CMK (cell line): ENCODE results near the gene PRKCE.

ENCODE experiments used
- DNase-seq: peaks from one replicate; pipeline ENCODE4 v3.0.0-alpha.2; 2010; ENCODE audit warnings: low read depth

The PRKCE gene

DNA sequence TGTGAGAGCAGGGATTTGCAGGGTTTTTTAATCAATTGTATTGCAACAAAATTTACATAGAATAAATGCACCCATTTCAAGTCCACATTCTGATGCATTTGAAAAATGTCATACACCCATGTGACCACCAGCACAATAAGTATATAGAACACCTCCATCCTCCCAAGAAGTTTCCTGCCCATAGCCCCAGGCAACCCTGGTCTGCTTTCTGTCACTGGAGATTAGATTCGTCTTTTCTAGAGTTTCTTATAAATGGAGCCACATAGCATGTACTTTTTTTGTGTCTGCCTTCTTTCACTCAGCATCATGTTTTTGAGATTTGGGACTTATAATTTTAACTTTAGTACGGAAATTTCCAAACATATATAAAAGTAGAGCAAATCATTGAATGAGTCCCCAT is 518.6 kb downstream of the PRKCE start:
- no peak for DNase-seq

DNA sequence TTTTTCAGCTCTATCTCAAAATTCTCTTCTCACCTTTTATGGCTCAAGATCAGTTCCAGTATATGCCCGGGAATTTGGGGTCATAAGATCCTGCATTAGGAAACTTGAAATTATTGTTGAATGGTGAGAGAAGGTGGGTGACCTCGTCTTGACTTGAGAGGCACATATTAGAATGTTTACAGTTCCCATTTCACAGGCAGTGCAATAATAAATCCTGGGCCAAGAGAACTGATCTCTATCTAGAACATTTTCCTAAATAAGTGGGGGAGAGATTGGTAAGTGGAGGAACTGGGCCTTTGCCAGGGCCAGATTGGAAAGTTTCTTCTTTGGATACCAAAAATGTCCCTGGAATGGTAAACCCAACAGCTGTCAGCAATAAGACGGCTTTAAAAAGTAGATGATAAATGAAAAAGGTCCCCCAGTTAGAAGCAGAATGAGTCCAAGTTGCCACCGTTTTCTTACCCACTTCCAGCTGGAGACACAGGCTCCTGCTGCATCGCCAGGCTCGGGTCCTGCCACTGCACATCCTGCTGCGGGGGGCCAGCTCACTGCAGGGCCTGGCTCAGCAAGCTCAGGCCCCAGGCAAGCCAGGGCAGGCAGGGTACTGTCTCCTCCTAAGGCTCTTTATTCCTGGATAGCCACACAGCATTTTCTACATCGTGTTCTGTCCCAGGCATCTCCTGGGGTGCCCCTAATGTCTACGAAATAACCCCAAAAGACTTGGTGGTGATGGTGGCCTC is 519.3 kb downstream of the PRKCE start:
- DNase-seq: no peak

DNA sequence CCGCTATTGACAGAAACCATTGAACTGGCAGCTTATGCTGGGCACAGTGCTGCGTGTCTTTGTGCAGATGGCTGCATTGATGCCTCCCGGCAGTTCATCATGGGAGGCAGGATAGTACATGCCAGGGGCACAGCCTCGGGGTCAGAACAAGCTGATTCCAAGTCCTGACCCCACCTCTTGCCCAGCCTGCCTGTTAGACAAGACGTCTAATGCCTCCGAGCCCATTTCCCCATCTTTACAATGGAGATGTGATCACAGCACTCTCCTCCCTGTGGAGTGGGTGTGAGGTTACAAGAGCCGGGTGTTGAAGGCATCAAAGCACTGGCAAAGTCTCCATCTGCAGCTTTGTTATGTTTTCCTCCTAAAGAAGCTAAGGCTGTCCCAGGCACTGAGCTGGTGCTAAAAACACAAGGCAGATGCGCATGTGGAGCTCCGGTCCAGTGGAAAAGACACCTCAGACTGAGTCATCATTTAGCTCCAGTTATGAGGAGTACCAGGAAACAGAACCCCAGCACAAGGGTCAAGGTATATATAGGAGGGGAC is 520.0 kb downstream of the PRKCE start:
- no peak for DNase-seq

DNA sequence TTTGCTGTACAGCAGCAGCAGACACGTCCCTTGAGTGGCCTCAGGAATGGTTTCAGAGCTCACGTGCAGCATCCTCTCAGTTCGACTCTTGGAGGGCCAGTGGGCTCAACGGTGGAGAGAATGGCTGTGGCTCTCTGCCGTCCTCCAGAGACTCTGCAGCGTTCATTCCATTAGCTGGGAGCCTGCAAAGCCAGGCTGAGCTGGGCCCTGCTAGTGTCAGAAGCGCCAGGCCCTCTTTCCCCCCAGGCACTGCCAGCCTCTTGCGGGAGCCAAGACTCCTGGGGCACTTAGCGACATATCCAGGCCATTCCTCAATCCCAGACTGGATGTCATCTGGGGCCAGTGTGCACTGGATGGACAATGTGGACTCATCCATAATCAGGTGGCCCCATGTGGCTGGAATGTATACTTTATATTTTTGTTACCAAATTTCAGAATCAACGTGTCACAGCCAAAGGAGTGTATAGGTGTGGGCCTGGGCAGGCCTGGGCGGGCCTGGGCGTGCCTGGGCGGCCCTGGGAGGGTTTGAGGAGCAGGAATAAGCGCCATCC is 520.6 kb downstream of the PRKCE start:
- DNase-seq: no peak

DNA sequence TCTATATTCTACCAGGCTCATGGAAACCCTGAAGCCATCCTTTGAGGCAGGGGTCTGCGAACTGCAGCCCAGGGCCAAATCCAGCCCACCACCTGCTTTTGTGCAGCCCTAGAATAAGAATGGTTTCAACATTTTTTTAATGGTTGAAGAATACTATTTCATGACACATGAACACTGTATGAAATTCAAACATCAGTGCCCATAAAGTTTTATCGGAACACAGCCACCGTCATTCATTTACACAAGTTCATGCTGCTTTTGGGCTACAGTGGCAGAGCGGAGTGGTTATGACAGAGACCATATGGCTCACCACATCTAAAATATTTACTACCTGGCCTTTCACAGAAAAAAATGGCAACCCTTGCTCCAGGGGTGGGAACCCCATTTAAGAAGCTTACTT is 521.6 kb downstream of the PRKCE start:
- no peak for DNase-seq

DNA sequence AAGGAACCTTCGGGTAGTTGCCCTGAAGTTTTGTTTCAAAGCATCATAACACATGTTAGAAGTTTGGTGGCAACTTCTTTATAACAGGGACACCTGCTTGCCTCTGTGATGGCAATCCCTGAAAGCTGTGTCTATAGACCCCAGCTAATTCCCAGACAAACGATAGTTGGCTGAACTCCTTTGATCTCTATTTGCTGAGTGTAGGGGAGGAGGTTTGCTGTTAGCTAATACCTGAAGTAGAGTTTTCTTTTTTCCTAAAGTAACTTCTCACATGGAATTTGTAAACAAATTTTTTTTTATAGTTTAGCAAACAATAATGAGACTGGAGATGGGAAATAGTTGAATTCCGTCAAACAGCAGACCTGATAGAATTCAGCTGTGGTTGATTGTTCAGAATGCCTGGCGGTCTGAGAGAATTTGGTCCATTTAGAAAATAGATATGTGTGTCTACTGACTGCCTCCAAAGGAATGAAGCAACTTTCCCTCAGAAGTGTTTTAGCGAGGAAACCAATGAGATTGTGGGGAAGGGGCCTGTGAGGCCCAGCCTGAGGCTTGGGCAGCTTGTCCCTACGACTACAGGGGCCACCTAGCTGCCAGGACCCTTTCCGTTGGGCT is 522.3 kb downstream of the PRKCE start:
- no peak for DNase-seq

DNA sequence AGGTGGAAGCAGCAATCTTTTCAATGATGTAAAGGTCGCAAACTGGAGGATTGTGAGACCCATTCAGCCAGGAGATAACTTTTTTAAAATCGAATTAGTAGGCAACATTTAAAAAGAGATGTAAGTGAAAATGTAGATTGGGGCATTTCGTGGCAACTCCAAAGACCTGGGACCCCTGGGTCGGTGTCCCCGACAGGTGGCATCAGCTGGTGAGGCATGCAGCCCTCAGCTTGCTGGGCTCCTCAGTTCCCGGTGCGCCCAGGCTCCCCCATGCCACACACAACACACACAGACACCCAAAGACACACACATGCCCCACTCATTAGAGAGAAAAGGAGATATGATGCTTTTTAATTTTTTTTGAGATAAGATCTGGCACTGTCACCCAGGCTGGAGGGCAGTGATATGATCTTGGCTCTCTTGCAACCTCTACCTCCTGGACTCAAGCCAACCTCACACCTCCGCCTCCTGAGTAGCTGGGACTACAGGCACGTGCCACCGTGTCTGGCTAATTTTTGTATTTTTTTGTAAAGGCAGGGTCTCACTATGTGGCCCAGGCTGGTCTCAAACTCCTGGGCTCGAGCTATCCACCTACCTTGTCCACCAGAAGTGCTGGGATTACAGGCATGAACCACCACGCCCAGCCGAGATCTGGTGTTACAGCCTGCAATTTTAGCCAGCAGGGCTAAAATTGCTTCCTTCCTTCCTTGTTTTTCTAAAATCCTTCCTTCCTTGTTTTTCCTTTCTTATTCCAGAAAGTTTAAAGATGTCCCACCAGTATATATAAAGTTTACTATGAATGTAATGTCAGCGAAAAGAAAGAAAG is 523.1 kb downstream of the PRKCE start:
- no peak for DNase-seq

DNA sequence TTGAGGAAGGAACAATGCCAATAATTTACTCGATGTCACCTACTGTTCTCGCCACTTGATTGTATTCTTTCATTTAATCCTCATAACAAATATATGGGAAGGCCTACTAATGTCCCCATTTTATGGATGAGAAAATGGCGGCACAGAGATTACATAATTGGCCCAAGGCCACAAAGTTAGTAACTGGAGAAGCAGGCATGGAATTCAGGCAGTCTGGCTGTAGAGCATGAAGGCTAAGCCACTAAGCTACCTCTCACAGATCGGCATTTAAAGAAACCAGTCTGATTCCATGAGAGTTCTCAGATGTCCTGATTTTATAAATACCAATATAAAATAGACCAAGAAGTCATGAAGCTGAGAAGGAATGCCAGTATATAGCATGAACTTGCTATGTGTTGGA is 523.9 kb downstream of the PRKCE start:
- DNase-seq: no peak

DNA sequence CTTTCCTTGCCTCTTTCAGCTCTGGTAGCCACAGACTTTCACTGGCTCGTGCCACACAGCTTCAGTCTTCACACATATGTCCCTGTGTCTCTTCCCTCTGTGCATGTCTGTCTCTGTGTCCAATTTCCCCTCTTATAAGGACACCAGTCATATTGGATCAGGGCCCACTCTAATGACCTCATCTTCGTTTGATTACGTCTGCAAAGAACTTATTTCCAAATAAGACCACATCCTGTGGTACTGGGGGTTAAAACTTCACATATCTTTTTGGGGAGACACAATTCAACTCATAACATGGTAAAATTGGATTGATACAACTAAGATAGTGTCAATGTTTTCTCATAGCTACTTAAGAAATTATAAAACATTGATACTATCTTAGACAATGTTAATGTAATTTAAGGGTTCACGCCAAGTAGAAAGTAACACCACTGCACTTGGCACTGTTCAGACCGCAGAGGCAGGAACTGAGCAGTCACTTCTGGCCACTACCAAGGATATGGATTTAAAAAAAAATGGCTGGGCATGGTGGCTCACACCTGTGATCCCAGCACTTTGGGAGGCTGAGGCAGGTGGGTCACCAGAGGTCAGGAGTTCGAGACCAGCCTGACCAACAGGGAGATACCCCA is 526.1 kb downstream of the PRKCE start:
- no peak for DNase-seq

DNA sequence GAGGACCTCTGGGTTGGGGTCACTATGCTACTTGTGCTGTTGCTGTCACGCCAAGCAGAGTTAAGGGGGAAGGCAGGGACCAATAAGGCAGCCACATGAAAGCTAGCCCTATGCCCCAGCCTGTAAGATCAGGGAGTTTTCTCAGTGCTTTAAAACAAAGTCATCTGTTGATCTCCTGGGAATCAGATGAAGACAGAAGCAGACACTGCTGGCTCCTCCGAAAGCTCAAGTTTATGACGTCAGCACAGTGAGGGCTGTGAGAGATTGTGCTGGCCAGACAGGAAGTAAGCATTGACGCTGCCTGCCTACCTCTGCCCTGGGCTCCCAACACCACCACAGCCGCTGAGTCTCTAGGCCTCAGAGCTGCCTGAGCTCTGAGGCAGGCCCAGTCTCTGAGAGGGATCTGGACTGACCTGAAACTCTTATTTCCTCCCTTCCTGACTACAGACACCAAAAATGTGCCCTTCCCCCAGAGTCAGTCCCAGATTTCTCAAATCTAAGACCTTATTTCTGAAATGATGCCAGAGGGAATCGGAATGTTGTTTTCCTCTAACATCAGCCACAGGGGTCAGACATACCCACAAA is 527.7 kb downstream of the PRKCE start:
- DNase-seq: peak; percentile 21

DNA sequence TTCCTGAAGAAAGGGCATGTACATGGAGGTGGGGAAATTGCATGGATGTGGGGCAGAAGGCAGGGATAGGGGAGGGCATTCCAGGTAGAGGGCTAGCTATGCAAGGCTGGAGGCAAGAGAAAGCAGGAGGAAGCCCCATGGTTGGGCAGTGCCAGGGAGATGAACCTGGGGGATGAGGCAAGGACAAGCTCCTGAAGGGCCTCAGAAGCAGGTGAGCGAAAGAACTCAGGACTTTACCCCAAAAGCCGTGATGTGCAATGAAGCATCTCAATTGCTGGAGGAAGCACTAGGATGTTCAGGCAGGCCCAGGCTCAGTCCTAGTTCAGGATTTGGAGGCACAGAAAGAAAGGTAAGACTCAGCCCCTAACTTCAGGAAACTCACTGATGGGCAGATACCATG is 528.7 kb downstream of the PRKCE start:
- DNase-seq: no peak

DNA sequence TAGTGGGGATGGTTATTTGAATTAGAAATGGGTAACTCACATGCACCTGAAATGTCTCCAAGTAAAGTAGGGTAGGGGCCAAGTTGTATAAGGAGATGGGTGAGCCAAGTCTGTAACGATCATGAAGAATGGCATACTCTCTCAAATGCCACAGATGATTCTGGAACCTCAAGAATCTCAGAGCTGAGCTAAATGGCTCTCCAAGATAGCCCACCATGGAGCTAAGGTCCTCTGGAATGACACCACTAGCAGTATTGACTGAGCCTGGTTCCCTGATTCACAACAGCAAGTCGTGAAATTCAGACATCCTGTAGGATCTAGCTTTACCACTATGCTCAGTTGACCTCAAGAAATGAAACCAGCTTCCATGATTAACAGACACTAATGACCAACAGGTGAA is 529.8 kb downstream of the PRKCE start:
- DNase-seq: no peak

DNA sequence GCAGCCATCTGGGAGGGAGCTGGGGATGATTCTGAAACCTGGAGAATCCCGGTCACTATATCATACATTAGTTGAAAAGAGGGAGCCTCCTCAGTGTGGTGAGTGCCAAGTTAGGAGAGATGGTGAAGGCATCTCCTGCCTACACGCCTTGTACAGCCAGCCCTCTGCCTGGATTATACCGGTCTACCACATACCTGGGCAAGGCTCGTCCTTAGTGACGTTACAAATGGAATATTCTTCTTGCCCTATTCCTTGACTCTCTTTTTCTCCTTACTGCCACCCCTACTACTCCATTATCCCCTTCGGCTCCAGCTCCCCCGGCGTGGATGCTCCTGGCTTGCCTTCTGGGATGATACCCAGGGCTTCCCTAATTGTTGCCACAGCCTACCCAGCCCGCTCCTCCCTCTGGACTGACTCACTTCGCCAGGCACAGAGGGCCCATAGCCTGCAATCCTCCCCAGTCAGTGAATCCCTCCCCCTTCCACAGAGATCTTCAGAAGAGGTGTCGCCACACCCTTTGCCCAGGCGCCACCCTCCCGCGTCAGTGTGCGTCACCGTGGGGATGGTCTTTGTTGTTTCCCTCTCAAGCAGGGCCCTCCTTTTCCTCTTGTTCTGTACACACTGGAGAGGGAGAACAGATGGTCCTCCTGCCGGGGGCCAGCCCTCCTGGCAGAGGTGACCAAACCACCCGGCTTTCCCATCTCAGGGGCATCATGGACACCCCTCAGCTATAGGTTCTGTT is 530.5 kb downstream of the PRKCE start:
- no peak for DNase-seq

DNA sequence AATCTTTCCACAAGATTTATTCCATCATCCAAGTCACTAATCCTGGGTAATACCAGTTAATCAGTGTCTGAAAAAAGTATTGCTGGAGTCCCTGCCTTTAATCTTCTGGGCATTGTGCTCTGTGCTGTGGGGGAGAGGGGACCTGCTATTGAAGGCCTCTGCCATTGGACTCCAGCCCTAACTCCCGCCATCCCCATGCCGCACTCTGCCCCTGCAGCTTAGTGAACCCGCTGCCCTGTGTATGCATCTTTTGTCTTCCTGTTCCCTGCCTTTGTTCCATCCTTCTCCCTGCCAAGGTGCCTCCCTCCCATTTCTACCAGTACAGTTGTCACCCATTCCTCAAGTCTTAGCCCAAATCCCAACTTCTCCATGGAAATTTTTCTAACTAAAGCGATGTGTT is 532.0 kb downstream of the PRKCE start:
- no peak for DNase-seq

DNA sequence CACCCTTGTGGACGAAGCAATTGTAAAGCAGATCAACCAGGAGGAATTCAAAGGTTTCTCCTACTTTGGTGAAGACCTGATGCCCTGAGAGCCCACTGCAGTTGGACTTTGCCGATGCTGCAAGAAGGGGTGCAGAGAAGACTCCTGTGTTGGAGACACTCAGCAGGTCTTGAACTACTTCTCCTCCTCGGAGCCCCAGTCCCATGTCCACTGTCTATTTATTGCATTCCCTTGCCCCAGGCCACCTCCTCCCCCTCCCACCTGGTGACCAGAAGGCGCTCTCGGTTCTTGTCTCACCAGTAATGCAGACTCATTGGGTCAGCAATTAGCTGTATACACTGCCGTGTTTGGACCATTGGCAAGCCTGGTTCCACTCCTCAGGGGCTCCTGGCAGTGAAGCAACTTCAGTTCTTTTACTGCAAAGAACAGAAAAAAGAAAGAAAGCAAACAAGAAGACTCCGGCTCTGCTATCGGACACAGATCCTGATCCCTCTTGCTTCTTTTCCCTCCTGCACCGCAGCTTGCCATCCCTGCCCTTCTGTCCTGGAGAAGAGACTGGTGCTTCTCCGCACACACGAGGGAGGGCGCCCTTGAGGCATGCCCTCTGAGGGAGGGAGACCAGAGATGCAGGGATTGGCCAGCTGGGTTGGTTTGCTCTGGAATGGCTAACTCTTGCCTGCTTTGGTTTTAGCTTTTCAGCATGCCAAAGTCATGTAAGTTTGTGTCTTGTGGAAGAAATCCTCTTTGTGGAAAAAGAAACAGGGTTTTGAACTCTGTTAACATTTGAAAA is 533.5 kb downstream of the PRKCE start:
- no peak for DNase-seq

DNA sequence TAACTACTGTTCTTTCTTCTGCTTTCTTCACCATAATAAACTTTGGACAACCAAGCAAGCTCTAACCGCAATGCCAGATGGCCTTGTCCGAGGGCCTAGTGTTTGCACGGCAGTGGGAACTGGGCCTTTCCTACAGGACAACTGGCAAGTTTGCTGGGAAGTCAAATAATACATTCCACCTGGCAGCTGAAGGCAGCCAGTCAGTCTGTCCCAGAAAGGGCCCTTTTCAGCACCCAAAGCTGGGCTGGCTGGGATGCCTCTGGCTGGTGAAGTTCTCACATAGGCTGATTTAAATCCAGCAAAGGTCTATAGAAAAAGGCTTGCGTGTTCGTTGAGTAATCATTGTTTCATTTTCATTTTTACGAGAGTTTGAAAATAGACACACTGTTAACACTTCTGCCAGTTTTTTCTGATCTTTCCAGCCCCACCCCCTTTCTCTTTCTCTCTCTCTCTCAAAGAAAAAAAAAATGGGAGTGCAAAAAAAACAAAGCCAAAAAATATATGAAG is 535.7 kb downstream of the PRKCE start:
- no peak for DNase-seq

DNA sequence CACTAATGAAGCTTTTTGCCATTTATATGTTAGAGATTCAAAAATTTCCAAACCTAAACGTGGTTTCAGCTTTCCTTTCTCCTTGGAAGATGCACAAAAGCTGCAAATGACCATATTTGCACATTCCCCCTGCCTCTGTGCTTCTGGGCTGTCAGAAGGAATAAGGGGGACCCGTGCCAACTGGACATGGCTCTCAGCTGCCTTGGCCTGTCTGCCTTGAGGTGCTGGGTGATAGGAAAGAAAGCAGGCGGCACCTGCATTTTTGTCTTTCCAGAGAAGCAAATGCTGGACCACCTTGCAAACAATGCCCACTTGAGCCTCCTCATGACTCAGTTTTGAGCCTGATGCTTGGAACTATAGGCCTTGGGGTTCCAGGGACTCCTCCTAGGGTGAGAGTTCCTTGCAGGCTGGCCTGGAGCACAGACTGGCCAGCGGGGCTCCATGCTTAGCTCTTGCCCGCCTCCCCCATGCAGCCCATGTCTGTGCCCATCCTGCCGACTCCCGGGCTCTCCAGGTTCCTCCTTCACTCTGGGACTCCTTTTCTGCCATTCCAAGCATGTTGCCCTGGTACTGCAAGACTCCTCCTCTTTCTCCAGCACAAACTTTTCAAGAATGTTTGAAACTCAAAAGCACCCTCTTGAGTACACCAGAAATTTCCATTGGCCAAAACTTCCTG is 536.7 kb downstream of the PRKCE start:
- no peak for DNase-seq

DNA sequence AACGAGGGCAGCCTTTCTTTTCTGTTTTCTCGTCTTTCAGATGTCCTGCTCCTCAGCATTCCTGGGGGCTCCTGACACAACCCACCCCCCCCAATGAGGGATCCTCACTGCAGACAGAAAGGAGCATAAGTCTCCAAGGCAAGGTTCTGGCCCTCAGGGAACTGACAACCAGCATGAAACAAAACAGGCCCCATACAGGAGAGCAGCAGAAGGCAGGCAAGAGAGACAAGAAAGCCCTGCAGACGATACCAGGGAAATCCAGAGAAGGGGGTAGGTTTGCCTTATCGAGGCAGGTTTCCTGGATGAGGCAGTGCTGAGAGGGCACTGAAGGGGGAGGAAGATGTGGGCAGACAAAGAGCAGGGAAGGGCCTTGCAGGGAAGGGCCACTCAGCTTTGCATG is 541.9 kb downstream of the PRKCE start:
- DNase-seq: no peak

DNA sequence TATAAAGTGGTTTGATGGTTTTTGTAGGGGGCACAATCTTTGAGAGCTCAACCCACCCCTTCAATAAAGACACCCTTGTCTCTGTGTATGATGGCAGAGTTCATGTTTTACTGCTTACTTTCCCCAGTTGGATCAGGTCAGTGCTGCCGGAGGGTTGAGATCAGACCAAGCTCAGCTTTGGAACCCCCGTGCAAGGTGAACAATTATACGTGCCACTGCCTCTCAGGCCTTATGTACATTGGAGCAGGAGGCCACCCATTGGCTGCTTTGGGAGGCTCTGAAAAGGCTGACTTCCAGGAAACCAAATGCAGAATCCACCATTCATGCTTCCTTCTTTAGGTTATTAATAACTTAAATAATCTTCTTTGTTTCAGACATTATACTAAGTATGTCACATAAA is 542.4 kb downstream of the PRKCE start:
- no peak for DNase-seq
